K562 (cell line): Measurements from ENCODE around the gene PAF1. TPM values are rescaled to one million over a fixed set of nuclear protein-coding genes. Genes with fewer than 3 reads are reported as not detected.

ENCODE experiments used
- ATF4 ChIP-seq: fragments of 450-650 bp; formaldehyde crosslinking; IDR thresholded peaks from 2 replicates; pipeline ENCODE4 v1.4.0; 2022; ENCODE audit warnings: mild to moderate bottlenecking, moderate library complexity
- BCL6 ChIP-seq: fragments of 250-450 bp; sonication (Bioruptor Pico); IDR thresholded peaks from 2 replicates; pipeline ENCODE4 v1.4.0; 2020
- BRF1 ChIP-seq: IDR thresholded peaks from 3 replicates; pipeline ENCODE4 v1.6.1; 2011; ENCODE audit warnings: borderline replicate concordance, mild to moderate bottlenecking; ENCODE audit not compliant: insufficient read length; ENCODE audit errors: extremely low read depth
- DACH1 ChIP-seq: fragments of 450-650 bp; IDR thresholded peaks from 2 replicates; pipeline ENCODE4 v1.6.1; 2018; ENCODE audit not compliant: partially characterized antibody
- DPF2 ChIP-seq: fragments of 450-650 bp; IDR thresholded peaks from 2 replicates; pipeline ENCODE4 v1.6.1; 2016
- ETV5 ChIP-seq: sonication (generic); formaldehyde crosslinking; IDR thresholded peaks from 2 replicates; pipeline ENCODE4 v1.4.0; 2020; ENCODE audit warnings: low read depth, mild to moderate bottlenecking, missing genetic modification reagents
- MCM2 ChIP-seq: fragments of 450-650 bp; IDR thresholded peaks from 2 replicates; pipeline ENCODE4 v1.6.1; 2017; ENCODE audit warnings: low read depth, mild to moderate bottlenecking
- MECOM ChIP-seq: fragments of 250-450 bp; sonication (Bioruptor Pico); IDR thresholded peaks from 2 replicates; pipeline ENCODE4 v1.8.0; 2022; ENCODE audit warnings: inconsistent platforms
- MEIS2 ChIP-seq: fragments of 450-650 bp; IDR thresholded peaks from 2 replicates; pipeline ENCODE4 v1.6.1; 2014; ENCODE audit warnings: mild to moderate bottlenecking; ENCODE audit not compliant: partially characterized antibody
- POLR2AphosphoS5 ChIP-seq: IDR thresholded peaks from 2 replicates; pipeline ENCODE4 v1.6.1; 2011; ENCODE audit warnings: mild to moderate bottlenecking, low read depth, low read length, moderate library complexity; ENCODE audit not compliant: control insufficient read depth, insufficient read depth
- POLR3A ChIP-seq: IDR thresholded peaks from 2 replicates; pipeline ENCODE4 v1.6.1; 2011; ENCODE audit warnings: borderline replicate concordance, mild to moderate bottlenecking, moderate library complexity; ENCODE audit not compliant: insufficient read length, insufficient read depth; ENCODE audit errors: extremely low read depth
- RFX5 ChIP-seq: IDR thresholded peaks from 2 replicates; pipeline ENCODE4 v1.6.1; 2011; ENCODE audit warnings: low read depth, mild to moderate bottlenecking, improper control_type of control experiment, low read length
- RNF219 ChIP-seq: fragments of 250-450 bp; sonication (Bioruptor Pico); IDR thresholded peaks from 2 replicates; pipeline ENCODE4 v1.5.0; 2022; ENCODE audit warnings: mild to moderate bottlenecking
- SOX6 ChIP-seq: fragments of 450-650 bp; IDR thresholded peaks from 2 replicates; pipeline ENCODE4 v1.6.1; 2014; ENCODE audit warnings: mild to moderate bottlenecking
- USF2 ChIP-seq: sonication (generic); formaldehyde crosslinking; IDR thresholded peaks from 2 replicates; pipeline ENCODE4 v1.5.0; 2020; ENCODE audit warnings: missing genetic modification reagents
- ZBTB12 ChIP-seq: fragments of 250-450 bp; sonication (Bioruptor Pico); IDR thresholded peaks from 2 replicates; pipeline ENCODE4 v1.4.0; 2020
- ZBTB33 ChIP-seq: sonication (generic); formaldehyde crosslinking; IDR thresholded peaks from 2 replicates; pipeline ENCODE4 v1.8.1; 2023; ENCODE audit warnings: mild to moderate bottlenecking, missing genetic modification reagents
- ZKSCAN1 ChIP-seq: fragments of 150-350 bp; IDR thresholded peaks from 2 replicates; pipeline ENCODE4 v1.6.1; 2016; ENCODE audit warnings: low read depth, low read length
- ZNF24 ChIP-seq: fragments of 450-650 bp; IDR thresholded peaks from 2 replicates; pipeline ENCODE4 v1.6.1; 2016
- ZNF644 ChIP-seq: fragments of 200-800 bp; sonication (Bioruptor generic); IDR thresholded peaks from 2 replicates; pipeline ENCODE4 v1.6.1; 2016; ENCODE audit warnings: low read depth, missing genetic modification characterization, missing compliant biosample characterization
- ZNF830 ChIP-seq: fragments of 250-450 bp; sonication (Bioruptor Pico); IDR thresholded peaks from 2 replicates; pipeline ENCODE4 v1.5.0; 2021; ENCODE audit warnings: mild to moderate bottlenecking
- polyA plus RNA-seq, 8 experiments: library from polyadenylated mRNA; depleted of rRNA in 4 of 8; stranded (reverse) in 5 of 8; unstranded in 3 of 8; fragments of >200 nt; fragmentation: Nextera tagmentation in 2 of 8; fragmentation: Illumina TruSeq in 1 of 8; extraction: Ambion mirVana in 2 of 8; extraction: Trizol in 1 of 8; gene quantifications; 2 replicates each; pipeline versions ENCODE4 v1.2.1 to v1.2.3, GENCODE V29; 2011 to 2014; ENCODE audit warnings: inconsistent platforms in 1 of 8, missing spikeins in 1 of 8
- total RNA-seq, 7 experiments: library from RNA; depleted of rRNA in 6 of 7; stranded (reverse); fragments of >200 nt in 6 of 7; fragmentation: Illumina TruSeq in 2 of 7; extraction: Trizol in 2 of 7; gene quantifications; 2 replicates each; pipeline versions ENCODE4 v1.2.1 to v1.2.3, GENCODE V29; 2011 to 2021; ENCODE audit warnings: low replicate concordance in 1 of 7

The PAF1 gene
- total and polyA plus RNA-seq, 9 of the 15 experiments (the other 6 are each of a cell fraction or from before 2014, with no cell fraction given), result 1.5 to 45.0 (median 33.8) TPM

GRCh38 chr19:39412100-39412866 is 21.4 kb upstream of the PAF1 start, which contains the start of gene PLEKHG2 (continued):
- TF ChIP-seq RNF219 (CRISPR knock-in tag) (no peak), ZBTB33 (CRISPR knock-in tag) (peak; percentile 84), ZNF24 (peak; percentile 8; the same call in 1 of the 2 replicates), ETV5 (CRISPR knock-in tag) (peak; percentile 98), RFX5 (peak; percentile 80; the same call in 1 of the 2 replicates), SOX6 (peak; percentile 69), BRF1 (peak; percentile 93), MECOM (CRISPR knock-in tag) (0 out of 2 replicates have a peak, but pooled peaks have one; percentile 38), POLR3A (peak; percentile 90), ZNF830 (CRISPR knock-in tag) (peak; percentile 56; the same call in 1 of the 2 replicates), USF2 (CRISPR knock-in tag) (peak; percentile 87), BCL6 (CRISPR knock-in tag) (no peak), POLR2AphosphoS5 (peak; percentile 53; the same call in 1 of the 2 replicates), ATF4 (CRISPR knock-in tag) (no peak), MCM2 (no peak), ZKSCAN1 (peak; percentile 79), MEIS2 (no peak), DACH1 (peak; percentile 90), ZBTB12 (CRISPR knock-in tag) (peak; percentile 51; the same call in 1 of the 2 replicates), ZNF644 (tag) (peak; percentile 87; the same call in 1 of the 2 replicates), DPF2 (peak; percentile 49)
